ENCODE results near the gene SEC14L1.
"Not testable (repeated sequence)": the region's sequence is repeated elsewhere in the genome, so short reads cannot be mapped to it uniquely, and the experiment has no call there.

Gene SEC14L1

GRCh38 chr17:77141846-77142449 is 1.2 kb downstream of the SEC14L1 start:
- DNase-seq (ENCODE audit: low read depth in 3 of 3): no peak

- DNase-seq (ENCODE audit: low read depth in 3 of 3): no peak
These were observed 1.9 kb downstream of the SEC14L1 start for GRCh38 chr17:77142689-77143088.

GRCh38 chr17:77143306-77143705 is 2.5 kb downstream of the SEC14L1 start:
- DNase-seq (ENCODE audit: low read depth in 3 of 3): no peak

GRCh38 chr17:77144227-77144626 is 3.5 kb downstream of the SEC14L1 start:
- no peak for DNase-seq (ENCODE audit: low read depth in 3 of 3)

- DNase-seq (ENCODE audit: low read depth in 3 of 3): no peak
These were observed 4.4 kb downstream of the SEC14L1 start for GRCh38 chr17:77145224-77145611.

- DNase-seq (ENCODE audit: low read depth in 3 of 3): no peak
These were observed 5.0 kb downstream of the SEC14L1 start for GRCh38 chr17:77145612-77146245.

GRCh38 chr17:77146246-77146632 is 5.5 kb downstream of the SEC14L1 start:
- no peak for DNase-seq (ENCODE audit: low read depth in 3 of 3)

- DNase-seq (ENCODE audit: low read depth in 3 of 3): no peak
These were observed 6.1 kb downstream of the SEC14L1 start for GRCh38 chr17:77146882-77147281.

GRCh38 chr17:77147357-77147801 is 6.6 kb downstream of the SEC14L1 start:
- DNase-seq (ENCODE audit: low read depth in 3 of 3): no peak

GRCh38 chr17:77148077-77148939 is 7.5 kb downstream of the SEC14L1 start:
- DNase-seq (ENCODE audit: low read depth in 3 of 3): no peak

- no peak for DNase-seq (ENCODE audit: low read depth in 3 of 3)
These were observed 8.3 kb downstream of the SEC14L1 start for GRCh38 chr17:77148940-77149510.

GRCh38 chr17:77150196-77150595 is 9.4 kb downstream of the SEC14L1 start:
- no peak for DNase-seq (ENCODE audit: low read depth in 3 of 3)

GRCh38 chr17:77151186-77151585 is 10.4 kb downstream of the SEC14L1 start:
- no peak for DNase-seq (ENCODE audit: low read depth in 3 of 3)

- not testable (repeated sequence) for DNase-seq (ENCODE audit: low read depth in 3 of 3)
These were observed 11.3 kb downstream of the SEC14L1 start for GRCh38 chr17:77152056-77152455.

- DNase-seq (ENCODE audit: low read depth in 3 of 3): no peak
These were observed 12.7 kb downstream of the SEC14L1 start for GRCh38 chr17:77153472-77153871.

- no peak for DNase-seq (ENCODE audit: low read depth in 3 of 3)
These were observed 13.3 kb downstream of the SEC14L1 start for GRCh38 chr17:77153999-77154586.

- no peak for DNase-seq (ENCODE audit: low read depth in 3 of 3)
These were observed 14.4 kb downstream of the SEC14L1 start for GRCh38 chr17:77155125-77155524.

GRCh38 chr17:77157766-77158165 is 17.0 kb downstream of the SEC14L1 start:
- DNase-seq (ENCODE audit: low read depth in 3 of 3): not testable (repeated sequence)

- DNase-seq (ENCODE audit: low read depth in 3 of 3): no peak
These were observed 19.5 kb downstream of the SEC14L1 start for GRCh38 chr17:77160091-77160874.

- no peak for DNase-seq (ENCODE audit: low read depth in 3 of 3)
These were observed 20.2 kb downstream of the SEC14L1 start for GRCh38 chr17:77160875-77161530.

GRCh38 chr17:77161953-77162352 is 21.2 kb downstream of the SEC14L1 start:
- DNase-seq (ENCODE audit: low read depth in 3 of 3): no peak

Measured in stimulated activated CD4-positive, alpha-beta T cell treated with anti-CD3 and anti-CD28 coated beads, TNF-alpha, amount 100 ng/mL, for 4 hours (primary cell).